GM19023 (cell line): ENCODE results near the gene ASB1.
"Not testable (repeated sequence)": the region's sequence is repeated elsewhere in the genome, so short reads cannot be mapped to it uniquely, and the experiment has no call there.

Source experiments
- ATAC-seq: cut with Tn5 transposase; IDR thresholded peaks from one replicate; pipeline ENCODE4 v1.9.1; 2021; ENCODE audit warnings: mild to moderate bottlenecking, moderate library complexity; ENCODE audit not compliant: unreplicated experiment

Gene ASB1

DNA sequence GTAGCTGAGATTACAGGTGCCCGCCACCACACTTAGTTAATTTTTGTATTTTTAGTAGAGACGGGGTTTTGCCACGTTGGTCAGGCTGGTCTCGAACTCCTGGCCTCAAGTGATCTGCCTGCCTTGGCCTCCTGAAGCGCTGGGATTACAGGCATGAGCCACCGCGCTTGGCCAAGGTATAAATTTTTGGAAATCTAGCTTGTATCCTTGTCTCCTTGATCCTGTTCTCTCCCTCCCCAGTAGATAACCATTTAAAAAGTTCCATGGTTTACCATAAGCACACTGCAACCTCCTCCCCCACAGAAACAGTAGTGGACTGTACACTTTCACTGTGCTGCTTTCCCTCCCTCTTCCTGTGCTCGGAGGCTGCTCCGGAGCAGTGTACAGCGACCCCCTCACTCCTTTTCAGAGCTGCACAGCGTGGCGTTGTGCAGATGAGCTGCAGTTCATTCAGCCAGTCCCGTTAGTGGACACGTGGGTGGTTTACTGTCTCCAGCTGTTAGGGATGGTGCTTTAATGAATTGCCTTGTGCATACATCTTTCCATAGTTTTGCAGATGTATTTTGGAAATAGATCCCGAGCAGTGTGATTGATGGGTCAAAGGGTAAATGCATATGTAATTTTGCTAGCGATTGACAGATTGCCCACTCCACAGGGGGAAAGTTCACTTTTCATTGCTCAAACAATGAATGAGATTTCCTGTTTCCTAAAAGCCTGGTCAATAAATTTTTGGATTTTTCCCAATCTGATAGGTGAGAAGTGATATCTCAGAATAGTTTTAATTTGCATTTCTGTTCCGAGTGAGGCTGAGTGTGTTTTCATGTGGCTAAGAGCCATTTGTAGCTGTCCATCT is 14.8 kb downstream of the ASB1 start:
- no peak for ATAC-seq

DNA sequence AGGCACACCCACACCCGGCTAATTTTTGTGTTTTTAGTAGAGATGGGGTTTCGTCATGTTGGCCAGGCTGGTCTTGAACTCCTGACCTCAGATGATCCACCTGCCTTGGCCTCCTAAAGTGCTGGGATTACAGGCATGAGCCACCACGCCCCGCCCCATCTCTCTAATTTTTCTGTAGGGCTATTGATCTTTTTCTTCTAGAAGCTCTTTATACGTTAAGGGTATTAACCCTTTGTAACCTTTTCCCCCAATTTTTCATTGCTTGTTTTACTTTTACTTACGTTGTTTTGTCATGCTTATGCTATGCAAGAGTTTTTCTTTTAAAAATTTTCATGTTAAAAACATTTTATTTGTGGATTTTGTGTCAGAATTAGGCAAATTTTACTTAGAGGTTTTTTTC is 15.5 kb downstream of the ASB1 start:
- not testable (repeated sequence) for ATAC-seq

DNA sequence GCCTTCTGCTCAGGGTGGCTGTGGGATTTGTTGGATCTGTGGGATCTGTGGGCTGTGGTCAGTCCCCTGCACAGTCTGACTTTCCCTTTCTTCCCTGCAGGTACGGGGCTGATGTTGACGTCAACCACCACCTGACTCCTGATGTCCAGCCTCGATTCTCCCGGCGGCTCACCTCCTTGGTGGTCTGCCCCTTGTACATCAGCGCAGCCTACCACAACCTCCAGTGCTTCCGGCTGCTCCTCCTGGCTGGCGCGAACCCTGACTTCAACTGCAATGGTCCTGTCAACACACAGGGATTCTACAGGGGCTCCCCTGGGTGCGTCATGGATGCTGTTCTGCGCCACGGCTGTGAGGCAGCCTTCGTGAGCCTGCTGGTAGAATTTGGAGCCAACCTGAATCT is 17.5 kb downstream of the ASB1 start:
- no peak for ATAC-seq

DNA sequence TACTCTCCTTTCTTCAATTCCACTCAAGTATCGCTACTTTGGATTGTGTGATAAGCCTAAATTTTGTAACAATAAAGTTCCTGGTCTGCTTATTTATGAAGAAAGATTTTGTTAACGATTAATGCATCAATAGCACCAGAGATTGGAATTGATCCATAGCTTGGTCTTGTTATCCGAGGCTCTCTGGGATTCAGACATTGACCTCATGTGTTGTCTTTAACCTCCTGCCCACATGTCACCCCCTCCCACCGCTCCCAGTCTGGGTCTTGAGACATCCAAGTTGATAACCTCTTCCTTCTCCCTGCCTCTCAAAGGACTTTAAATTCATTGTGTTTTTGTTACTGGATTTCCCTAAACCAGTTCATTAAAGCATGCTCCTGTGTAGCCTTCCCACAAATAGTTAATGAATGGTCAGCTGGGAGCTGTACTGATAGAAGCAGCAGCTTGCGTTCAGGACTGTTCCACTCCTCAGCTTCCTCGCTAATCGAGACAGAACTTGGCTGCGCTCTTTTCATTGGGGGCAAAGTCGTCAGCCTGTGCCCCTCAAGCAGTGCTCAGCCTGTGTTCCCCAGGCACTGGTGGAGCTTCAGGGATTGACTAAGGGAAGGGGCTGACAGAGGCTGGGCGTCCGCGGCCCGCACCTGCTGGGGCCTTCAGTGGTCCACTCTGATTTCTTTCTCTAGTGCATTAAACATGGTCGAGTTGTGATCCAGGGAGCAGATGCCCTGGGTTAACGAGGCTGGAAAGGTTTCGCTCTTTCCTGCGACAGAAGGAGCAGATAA is 18.9 kb downstream of the ASB1 start:
- ATAC-seq, result no peak

DNA sequence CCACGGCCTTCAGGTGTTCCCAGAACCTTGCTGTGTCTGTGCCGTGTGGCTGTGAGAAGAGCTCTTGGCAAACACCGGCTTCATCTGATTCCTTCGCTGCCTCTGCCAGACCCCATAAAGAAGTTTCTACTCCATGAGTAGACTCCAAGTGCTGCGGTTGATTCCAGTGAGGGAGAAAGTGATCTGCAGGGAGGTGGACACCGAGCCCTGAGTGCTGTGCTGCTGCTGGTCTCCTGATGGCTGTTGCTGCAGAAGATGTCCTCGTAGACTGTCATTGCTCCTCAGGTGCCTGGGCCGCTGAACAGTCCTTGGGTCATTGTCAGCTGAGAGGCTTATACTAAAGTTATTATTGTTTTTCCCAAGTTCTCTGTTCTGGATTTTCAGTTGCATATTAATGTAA is 19.6 kb downstream of the ASB1 start:
- no peak for ATAC-seq

DNA sequence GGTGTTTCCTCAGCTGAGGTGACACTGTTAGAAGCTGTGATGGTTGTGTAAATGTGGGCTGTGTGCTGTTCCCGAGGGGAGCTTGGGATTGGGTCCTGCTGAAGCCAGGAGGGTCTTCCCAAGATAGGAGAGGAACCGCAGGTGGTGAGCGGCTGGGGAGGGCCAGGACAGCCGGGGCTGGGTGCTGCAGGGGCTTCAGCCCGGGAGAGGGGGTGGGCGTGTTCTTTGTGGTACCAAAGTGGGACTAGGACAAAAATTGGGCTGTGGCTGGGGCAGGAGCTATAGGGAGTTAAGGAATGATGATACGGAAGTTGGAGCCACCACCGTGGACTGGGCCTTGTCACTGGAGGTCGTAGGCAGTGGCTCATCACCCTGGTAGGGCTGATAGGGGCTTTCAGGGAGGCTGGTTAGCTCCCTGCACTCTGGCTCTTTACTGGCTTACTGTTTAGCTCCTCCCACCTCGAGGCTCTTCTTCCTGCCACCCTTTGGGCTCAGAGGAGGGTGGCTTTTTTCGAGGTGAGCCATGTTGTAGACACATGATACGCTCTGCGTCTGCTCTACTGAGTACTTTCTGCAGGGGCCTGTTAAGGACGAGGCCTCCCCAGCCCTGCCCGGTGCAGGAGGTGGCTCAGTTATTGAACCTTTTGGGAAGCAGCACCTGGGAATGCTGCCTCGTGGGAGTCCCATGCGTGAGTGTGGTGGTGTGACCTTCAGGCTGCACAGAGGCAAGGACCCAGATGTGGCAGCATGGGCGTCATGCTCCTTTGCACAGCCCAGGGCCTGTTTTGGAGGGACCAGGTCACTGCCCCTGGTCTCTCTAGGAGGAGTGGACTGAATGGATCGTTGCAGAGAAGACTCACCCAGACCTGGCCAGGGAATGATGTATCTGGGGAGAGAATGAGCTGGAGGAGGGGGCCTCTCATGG is 21.6 kb downstream of the ASB1 start:
- no peak for ATAC-seq

DNA sequence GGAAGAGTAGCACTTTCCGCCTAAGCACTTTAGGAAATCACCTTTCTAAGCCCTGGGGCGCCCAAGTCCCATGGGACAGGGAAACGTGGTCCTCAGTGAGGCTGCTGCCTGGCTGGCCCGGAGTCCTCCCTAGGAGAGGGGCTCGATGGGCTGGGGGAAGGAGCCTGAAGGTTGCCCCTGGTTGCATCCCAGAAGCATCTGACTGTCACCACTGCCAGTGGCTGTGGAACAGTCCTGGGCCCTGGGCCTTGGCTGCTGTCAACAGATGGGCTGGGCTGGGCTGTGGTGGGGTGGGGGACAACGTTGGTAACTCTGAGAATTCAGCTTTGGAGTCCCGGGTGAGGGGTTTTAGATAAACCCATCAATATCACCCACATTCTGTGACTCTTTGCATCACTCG is 22.5 kb downstream of the ASB1 start:
- ATAC-seq, result no peak

DNA sequence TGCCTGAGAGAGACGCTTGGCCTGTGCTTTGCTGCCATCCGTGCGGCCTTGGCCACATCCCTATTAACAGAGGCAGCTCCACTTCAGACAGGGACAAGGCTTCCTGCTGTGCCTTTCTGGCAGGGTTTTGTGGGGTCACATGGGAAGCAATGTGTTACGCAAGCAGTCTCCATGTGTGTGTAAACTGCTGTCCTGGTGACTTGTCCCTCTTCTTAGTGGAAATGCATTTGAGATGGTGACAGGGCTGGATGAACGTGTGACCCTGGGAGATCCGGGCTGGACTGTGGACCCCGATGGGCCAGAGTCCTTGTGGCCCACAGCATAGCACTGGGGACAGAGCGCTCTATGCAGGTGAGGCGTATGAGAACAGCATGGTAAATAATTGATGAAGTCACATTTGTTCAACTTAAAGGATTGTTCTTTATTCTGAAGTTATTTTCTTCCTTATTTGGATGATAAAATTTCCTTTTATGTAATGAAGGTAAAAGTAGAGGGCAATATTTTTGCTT is 23.2 kb downstream of the ASB1 start:
- ATAC-seq, result no peak

DNA sequence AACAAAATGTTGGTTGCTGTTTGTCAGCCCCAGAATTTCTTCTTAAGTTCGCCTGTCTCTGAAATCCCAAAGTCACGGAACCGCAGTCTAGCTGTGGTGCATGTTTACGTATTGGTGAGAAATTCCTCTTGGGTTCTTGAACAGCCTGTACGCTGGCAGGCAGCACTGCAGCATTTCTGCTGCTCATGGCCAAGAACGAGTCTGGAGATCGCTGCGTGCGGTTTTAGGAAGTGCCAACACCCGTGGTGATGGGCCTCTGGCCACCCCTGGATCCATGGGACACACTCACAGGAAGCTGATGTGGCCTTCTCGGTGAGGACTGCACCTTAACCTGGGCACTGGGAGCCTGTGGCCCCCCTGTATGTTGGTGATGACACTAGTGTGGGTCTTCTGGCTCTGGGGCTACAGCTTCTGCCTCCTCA is 23.7 kb downstream of the ASB1 start:
- no peak for ATAC-seq

DNA sequence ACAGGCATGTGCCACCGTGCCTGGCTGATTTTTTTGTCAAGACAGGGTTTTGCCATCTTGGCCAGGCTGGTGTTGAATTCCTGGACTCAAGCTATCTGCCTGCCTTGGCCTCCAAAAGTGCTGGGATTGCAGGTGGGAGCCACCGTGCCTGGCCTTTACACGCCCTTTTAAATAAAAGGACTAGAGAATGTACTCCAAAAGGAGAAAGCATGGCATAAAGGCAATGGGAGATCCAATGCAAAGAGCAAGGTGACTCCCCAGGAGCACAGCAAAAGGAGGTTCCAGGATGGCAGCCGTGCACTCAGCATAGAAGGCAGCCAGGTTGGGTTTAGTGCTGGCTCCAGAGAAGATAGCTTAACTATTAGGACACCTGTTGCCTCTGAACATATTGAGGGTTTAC is 27.1 kb downstream of the ASB1 start:
- no peak for ATAC-seq

DNA sequence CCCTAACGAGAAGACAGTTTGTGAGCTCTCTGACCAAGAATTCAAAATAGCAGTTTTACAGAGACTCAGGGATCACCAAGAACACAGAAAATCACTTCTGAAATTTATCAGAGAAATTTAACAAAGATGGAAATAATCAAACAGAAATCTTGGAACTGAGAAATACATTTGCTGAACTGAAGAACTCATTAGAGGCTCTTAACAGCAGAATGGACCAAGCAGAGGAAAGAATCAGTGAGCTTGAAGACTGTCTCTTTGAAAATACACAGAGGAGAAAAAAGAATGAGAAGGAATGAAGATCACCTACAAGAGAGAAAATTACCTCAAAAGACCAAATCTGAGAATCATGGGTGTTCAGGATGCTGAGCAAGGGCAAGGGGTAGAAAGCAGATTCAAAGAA is 29.7 kb downstream of the ASB1 start:
- no peak for ATAC-seq

DNA sequence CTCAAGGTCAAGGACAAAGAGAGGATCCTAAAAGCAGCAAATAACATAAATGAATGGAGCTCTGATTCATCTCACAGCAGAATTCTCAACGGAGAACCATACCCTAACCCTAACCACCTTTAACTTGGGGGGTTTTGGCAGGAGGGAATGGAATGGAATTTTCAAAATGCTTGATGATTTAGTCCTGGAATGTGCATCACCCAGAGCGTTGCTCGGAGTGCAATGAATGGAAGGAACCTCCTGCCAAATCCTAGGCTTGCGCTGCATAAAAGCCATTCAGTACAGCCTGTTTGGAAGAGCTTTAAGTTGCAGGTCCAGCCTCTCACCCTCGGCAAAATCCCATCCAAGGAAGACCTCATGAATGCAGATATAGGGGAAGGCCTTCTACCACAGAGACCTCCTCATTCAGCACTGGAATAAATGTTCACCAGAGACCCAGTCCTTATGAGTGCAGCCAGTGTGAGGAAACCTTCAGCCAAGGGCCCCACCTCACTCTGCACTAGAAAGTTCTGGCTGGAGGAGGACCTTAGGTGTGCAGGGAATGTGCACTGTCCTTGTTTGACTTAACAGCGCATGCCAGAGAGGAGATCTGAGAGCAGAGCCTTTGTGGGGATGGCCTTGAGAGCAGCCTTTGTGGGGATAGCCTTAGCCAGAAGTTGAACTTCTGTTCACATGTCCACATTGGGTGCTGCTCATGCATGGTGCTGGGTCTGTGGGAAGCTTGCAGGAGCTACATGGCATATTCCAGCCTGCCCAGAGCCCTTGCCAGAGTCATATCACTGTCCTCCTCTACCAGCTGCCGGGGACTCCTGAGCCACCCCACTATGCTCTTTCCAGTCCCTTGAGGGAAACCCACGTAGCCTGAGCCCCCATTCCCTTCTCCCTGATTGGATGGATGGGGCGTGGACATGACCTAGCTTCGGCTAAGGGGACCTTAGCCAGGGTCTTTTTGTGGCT is 30.5 kb downstream of the ASB1 start:
- ATAC-seq, result no peak

DNA sequence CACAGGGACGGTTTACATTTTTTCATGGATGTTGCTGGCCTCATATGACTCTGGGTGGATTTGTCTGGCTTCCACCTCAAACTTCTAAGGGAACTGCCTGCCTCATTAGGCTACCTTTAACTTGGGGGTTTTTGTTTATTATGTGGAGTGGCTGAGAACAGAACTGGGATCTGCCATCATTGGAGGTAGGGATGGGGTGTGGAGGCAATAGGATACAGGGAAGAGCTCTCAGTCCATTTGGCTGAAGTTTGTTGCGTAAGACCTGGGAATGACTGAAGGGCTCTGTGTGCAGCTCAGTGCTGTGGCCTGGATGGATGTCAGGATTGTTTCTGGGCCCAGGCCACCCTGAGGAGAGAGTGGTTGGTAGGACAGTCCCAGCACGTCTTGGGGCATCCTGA is 31.2 kb downstream of the ASB1 start:
- no peak for ATAC-seq

DNA sequence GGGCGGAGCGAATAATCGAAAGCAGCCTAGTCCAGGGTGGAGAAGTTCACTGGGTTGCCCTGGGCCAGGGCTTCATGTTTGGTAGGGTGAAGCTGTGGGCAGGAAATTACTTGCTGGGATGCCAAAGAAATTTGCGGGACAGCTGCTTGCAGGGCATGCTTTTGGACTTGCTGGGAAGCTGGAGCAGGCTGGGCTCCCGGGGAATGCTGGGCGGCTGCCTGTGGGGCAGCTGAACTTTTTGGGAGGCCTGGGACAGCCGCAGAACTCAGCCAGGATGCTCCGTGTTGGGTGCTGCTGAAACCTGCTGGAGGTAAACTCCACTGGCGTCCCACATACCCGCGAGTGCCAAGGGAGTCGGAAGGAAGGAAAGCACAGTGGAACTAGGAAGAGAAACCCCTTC is 31.9 kb downstream of the ASB1 start:
- ATAC-seq, result no peak

DNA sequence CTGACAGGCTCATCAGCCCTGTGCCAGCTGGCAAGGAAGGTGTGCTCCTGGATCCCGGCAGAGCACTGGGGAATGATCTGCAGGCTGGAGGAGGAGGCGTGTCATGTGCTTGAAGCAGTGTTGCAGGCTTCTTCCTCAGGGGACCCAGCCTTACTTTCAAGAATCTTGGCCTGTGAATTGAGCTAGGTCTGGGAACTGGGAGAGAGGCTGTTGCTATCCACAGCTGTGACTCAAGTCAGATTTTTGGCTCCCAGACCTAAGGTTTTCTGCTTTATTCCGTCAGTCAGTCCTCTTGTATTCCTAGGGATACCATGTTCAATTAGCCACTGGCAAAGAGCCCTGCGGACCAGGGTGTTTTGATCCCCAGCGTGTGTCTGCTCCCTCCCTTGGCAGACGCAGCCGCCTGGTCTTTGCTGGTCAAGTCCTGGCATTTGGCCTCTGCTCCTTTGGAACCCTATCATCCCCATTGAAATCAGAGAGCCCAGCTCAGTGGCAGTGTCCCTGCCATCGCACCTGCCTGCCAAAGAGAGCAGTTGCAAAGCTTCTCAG is 32.4 kb downstream of the ASB1 start:
- no peak for ATAC-seq

DNA sequence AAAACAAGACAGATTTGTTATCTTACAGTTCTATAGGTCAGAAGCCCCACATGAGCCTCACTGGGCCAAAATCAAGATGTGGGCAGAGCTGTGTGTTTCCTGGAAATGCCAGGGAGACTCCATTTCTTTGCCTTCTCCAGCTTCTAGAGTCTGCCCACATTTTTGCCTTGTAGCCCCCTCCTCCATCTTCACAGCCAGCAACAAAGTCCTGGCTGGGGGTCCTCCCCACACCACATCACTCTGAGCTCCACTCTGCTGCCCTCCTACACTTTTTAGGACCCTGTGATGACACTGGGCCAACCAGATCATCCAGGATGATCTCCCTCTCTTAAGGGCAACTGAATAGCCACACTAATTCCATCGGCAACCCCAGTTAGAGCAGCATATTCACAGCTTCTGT is 34.3 kb downstream of the ASB1 start:
- no peak for ATAC-seq

DNA sequence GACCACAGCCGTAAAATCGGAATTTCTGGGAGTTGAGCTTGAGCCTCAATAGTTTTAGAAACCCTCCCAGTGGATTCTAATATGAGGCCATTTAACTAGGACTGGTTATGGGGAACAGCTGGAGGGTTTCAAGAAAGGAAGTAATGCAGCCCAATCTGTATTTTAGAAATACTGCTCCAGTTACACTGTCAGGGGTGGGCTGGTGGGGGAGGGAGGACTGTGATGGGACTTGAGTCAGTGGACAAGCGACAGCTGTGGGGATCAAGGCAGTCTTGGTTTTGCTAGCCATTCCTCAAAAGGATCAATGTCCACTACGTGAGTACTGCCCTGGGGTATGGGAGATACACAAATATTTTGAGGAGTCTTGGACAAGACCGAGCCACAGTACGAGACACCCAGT is 34.8 kb downstream of the ASB1 start:
- ATAC-seq, result no peak

DNA sequence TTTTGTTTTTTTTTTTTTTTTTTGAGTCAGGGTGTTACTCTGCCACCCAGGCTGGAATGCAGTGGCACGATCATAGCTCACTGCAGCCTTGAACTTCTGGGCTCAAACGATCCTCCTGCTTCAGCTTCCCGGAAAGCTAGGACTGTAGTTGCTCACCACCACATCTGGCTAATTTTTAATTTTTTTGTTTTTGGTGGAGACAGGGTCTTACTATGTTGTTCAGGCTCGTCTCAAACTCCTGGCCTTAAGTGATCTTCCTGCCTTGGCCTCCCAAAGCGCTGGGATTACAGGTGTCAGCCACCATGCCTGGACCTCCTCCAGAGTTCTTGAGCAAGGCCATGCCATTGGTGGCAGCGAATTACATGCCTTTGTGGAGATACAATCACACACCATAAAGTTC is 35.2 kb downstream of the ASB1 start:
- no peak for ATAC-seq

DNA sequence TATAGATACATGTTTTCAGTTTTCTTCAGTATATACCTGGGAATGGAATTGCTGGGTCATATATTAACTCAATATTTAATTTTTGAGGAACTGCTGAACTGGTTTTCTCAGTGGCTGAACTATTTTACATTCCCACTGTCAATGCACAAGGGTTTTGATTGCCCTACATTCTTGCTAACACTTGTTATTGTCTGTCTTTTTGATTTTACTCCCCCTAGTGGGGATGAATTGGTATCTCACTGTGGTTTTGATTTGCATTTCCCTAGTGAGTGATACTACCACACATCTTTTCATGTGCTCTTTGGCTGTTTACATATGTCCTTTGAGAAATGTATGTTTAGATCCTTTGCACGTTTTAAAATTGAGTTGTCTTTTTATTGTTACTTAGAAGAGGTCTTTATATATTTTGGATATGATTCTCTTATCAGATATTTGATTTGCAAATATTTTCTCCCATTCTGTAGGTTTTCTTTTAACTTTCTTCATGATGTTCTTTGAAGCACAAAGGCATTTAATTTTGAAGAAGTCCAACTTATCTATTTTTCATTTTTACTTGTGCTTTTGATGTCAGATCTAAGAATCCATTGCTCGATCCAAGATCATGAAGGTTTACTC is 36.2 kb downstream of the ASB1 start:
- ATAC-seq, result no peak
